H1 (cell line): Measurements from ENCODE around the gene COX6A1. TPM values are rescaled to one million over a fixed set of nuclear protein-coding genes. Genes with fewer than 3 reads are reported as not detected.

Experiments
- ATF2 ChIP-seq: IDR thresholded peaks from 2 replicates; pipeline ENCODE4 v1.6.1; 2012; ENCODE audit warnings: low read length, inconsistent platforms
- CBX8 ChIP-seq: fragments of 300-800, 300-1000 bp; sonication (generic); IDR thresholded peaks from 2 replicates; pipeline ENCODE4 v1.7.1; 2016; ENCODE audit warnings: low read depth, low read length, borderline replicate concordance
- CTCF ChIP-seq, 3 experiments: IDR thresholded peaks; 1 replicate in 2 of 3; 2 replicates in 1 of 3; pipeline versions ENCODE4 v1.5.1 to v1.6.1; 2011; ENCODE audit warnings: low read length in 3 of 3, mild to moderate bottlenecking in 3 of 3, inconsistent platforms in 2 of 3, low read depth in 1 of 3, moderate library complexity in 1 of 3; ENCODE audit not compliant: insufficient read depth in 1 of 3; ENCODE audit errors: control extremely low read depth in 1 of 3
- HDAC2 ChIP-seq, 2 experiments: fragments of 300-600 bp in 1 of 2; sonication (generic) in 1 of 2; IDR thresholded peaks; 2 replicates each; pipeline ENCODE4 v1.6.1; 2011 to 2012; ENCODE audit warnings: low read depth in 2 of 2, low read length in 2 of 2, mild to moderate bottlenecking in 2 of 2, moderate library complexity in 2 of 2, borderline replicate concordance in 1 of 2, inconsistent platforms in 1 of 2
- JUN ChIP-seq: IDR thresholded peaks from 2 replicates; pipeline ENCODE4 v1.6.1; 2011; ENCODE audit warnings: low read depth, mild to moderate bottlenecking, improper control_type of control experiment, low read length
- TAF7 ChIP-seq: optimal IDR thresholded peaks from 2 replicates; pipeline ENCODE3; 2011; ENCODE audit warnings: low read depth, mild to moderate bottlenecking, inconsistent platforms, low read length, moderate library complexity, borderline replicate concordance
- polyA plus RNA-seq, 7 experiments: library from polyadenylated mRNA; depleted of rRNA in 3 of 7; stranded (reverse) in 5 of 7; unstranded in 2 of 7; fragments of >200 nt in 5 of 7; fragments of 200-250 nt in 2 of 7; gene quantifications; 1 replicate in 5 of 7; 2 replicates in 1 of 7; 4 replicates in 1 of 7; pipeline versions ENCODE4 v1.2.1 to v1.2.3, GENCODE V29; 2011 to 2013; ENCODE audit warnings: missing spikeins in 2 of 7, mixed read lengths in 2 of 7
- total RNA-seq: library from RNA; stranded (reverse); fragmentation: NEBNext Ultra II Directional; extraction: Animal tissue kit (Norgen Biotek cat#: 25700); gene quantifications from 2 replicates; pipeline ENCODE4 v1.2.1, GENCODE V29; 2021

Gene COX6A1
- total and polyA plus RNA-seq, 2 of the 8 experiments (the other 6 are each of a cell fraction or from before 2014, with no cell fraction given) = 437 to 2,792 TPM

DNA sequence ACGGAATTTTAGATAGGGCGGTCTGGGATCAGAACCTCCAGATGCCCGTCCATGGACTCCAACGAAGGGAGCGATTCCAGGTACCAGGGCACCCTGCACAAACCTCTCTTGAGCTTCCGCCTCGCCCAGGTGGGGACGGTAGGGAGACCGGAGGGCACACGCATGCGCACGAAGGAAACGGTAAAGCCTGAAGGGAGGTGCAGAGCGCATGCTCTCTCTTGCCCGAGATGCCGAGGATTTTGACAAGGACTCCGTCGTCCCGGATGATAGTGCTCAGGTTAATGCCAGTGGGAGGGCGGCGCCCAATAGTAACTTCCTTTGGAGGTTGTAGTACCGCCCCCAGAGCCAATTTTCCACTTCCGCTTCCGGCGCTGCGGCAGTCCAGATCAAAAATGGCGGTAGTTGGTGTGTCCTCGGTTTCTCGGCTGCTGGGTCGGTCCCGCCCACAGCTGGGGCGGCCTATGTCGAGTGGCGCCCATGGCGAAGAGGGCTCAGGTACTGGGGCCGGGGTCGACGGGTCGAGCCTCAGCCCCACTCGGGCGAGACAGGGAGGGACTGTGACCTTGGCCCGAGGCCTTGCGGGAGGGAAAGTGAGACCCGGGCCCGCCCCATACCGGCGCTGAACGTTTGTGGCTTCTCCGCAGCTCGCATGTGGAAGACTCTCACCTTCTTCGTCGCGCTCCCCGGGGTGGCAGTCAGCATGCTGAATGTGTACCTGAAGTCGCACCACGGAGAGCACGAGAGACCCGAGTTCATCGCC, at the start of gene COX6A1 (continued):
- TF ChIP-seq HDAC2 (IDR thresholded peaks at IDR 0.05; ENCODE audit: borderline replicate concordance in 1 of 2, low read depth in 2 of 2, low read length in 2 of 2) (peak in 1 of 2 experiments; percentile 91; a peak in 1 of 4 replicates), ATF2 (0 out of 2 replicates have a peak, but pooled peaks have one; percentile 29), CBX8 (no peak), JUN (no peak), CTCF (IDR thresholded peaks at IDR 0.05; ENCODE audit: control extremely low read depth in 1 of 3, insufficient read depth in 1 of 3, low read depth in 1 of 3, low read length in 3 of 3) (peak; percentile 25 to 31 (median 28); a peak in 3 of 4 replicates), TAF7 (no peak)
